NCI-H2107 treated with DMSO at 0.1 percent for 48 hours (cell line): ENCODE results near the gene RPL13A.

Experiments used
- DNase-seq: peaks from one replicate; lab custom pipeline; 2025; ENCODE audit not compliant: unreplicated experiment; lab: John Stamatoyannopoulos, UW

The RPL13A gene

DNA sequence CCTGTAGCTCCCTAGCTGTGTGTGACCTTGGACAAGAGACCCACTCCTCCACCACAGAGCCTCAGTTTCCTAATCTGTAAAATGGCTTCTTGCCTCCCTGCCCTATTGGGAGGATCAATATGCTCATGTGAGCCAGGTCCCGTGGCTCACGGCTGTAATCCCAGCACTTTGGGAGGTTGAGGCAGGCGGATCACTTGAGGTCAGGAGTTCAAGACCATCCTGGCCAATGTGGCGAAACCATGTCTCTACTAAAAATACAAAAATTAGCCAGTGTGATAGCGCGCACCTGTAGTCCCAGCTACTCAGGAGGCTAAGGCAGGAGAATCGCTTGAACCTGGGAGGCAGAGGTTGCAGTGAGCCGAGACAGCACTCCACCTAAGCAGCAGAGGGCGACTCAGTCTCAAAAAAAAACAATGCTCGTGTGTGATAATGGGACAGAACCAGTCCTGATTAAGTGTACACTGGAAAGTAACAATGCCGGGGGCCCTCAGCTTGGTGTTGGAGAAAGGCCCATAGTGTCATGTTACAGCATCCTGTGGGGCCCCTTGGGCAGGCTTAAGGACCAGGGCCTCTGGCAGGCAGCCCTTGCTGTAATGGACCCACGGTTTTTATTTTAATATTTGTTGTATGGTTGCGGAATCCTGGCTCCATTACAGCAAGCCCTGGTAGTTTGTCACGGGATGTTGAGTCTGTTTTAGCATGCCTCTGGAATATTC lies 15.6 kb downstream of the RPL13A start:
- peak; percentile 91 for DNase-seq

DNA sequence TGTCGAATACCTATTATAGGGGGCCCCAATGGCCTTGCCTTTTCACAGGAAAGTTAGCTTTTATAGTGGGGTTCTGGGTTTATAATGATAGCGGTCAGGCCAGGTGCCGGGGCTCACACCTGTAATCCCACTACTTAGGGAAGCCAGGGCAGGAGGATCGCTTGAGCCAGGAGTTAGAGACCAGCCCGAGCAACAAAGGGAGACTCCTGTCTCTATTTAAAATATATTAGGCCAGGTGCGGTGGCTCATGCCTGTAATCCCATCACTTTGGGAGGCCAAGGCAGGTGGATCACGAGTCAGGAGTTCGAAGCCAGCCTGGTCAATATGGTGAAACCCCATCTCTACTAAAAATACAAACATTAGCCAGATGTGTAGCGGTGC lies 16.2 kb downstream of the RPL13A start:
- DNase-seq, result no peak

DNA sequence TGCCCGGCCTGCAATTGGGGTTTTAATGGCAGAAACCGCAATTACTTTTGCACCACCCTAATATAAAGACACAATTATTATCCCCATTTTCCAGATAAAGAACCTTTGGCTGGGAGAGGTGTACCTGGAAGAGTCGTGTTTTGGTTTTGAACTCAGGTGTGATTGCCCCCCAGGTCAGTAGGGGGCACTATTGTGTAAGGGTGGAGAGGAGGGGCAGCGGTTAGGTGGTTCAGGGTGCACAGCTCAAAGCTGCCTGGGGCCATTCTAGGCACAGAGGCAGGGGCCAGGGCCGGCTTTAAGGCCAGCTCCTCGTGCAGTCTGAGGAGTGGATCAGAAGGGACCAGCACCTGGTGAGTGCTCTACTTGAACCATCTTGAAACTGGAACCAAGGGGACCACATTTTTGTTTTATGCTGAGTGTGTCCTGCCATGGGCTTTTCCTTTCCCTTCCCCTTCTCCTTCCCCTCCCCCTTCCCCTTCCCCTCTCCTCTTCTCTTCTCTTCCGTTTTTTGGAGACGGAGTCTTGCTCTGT lies 19.2 kb downstream of the RPL13A start:
- DNase-seq, result peak; percentile 44

DNA sequence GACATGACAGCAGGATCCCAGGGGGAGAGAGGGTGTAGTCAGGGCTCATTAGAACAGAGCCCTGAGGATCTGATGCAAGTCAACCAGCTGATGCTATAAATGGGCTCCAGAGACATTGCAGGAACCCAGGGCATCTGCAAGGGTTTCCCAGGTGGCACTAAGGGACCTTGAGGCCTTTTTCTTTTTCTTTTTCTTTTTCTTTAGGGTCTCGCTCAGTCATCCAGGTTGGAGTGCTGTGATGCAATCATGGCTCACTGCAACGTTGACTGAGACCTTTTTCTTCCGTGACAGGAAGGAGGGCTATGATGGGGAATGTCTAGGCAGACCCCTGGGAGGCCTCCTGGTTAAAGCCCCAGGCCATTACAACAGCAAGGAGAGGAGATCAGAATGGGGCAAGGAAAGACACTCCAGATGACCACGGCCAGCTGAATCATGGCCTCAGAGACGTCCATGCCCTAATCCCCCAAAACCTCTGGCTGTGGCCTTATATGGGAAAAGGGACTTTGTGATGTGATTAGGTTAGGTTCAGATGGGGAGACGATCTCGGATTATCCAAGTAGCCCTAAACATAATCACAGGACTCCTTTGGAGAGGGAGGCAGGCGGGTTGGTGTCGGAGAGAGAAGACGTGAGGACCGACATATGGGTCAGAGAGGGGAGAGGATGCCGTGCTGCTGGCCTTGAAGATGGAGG lies 20.5 kb downstream of the RPL13A start:
- DNase-seq, result no peak

DNA sequence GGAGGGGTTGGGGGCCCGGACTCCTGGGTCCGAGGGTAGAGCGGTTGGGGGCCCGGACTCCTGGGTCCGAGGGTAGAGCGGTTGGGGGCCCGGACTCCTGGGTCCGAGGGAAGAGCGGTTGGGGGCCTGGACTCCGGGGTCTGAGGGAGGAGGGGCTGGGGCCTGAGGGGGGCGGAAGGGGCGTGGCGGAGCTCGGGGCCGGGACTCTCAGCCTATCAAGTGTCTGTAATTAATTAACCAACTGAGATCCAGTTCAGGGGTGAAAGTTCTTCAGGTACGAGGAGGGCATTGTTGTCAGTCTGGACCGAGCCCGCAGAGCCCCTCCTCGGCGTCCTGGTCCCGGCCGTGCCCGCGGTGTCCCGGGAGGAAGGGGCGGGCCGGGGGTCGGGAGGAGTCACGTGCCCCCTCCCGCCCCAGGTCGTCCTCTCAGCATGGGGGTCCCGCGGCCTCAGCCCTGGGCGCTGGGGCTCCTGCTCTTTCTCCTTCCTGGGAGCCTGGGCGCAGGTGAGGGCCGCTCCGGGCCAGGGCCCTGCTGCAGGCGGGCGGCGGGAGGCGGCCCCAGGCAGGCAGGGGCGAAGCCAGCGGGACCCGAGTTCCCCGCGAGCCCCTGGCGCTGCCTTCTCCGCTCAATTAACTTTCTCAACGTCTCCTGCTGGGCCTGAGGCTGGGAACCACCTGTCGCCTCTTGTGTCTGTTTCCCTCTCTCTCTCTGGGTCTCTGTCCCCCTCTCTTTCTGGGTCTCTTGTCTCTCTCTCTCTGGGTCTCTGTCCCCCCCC lies 25.8 kb downstream of the RPL13A start:
- DNase-seq, result peak; percentile 86

DNA sequence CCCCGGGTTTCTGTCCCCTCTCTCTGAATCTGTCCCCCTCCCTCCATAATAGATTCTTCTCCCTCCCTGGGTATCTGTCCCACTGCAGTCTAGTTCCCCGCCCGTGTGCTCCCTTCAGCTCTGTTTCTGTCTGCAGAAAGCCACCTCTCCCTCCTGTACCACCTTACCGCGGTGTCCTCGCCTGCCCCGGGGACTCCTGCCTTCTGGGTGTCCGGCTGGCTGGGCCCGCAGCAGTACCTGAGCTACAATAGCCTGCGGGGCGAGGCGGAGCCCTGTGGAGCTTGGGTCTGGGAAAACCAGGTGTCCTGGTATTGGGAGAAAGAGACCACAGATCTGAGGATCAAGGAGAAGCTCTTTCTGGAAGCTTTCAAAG lies 26.3 kb downstream of the RPL13A start:
- no peak for DNase-seq

DNA sequence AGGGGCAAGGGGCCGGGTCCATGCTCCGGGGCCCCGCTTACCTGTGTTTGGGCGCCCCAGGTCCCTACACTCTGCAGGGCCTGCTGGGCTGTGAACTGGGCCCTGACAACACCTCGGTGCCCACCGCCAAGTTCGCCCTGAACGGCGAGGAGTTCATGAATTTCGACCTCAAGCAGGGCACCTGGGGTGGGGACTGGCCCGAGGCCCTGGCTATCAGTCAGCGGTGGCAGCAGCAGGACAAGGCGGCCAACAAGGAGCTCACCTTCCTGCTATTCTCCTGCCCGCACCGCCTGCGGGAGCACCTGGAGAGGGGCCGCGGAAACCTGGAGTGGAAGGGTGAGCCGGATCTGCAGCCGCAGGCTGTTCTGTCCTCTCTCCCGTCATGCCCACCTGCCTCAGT lies 26.7 kb downstream of the RPL13A start:
- DNase-seq, result no peak

DNA sequence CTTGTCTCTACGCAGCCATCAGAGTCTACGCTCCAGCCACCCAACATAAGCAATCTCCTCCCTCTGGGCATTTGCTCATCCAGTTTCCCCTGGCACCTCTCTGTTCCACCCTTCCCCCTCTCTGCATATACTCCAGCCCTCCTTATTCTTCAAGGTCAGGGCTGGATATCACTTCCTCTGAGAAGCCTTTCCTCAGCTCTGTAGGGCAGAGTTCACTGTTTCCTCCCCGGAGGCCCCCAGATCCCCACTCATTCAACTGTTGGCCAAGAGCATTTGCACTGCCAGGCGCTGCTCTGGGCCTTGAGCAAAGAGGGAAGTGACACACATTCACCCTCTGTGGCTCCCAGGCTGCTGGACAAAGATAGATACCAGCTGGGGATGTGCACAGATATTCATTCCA lies 28.4 kb downstream of the RPL13A start:
- no peak for DNase-seq

DNA sequence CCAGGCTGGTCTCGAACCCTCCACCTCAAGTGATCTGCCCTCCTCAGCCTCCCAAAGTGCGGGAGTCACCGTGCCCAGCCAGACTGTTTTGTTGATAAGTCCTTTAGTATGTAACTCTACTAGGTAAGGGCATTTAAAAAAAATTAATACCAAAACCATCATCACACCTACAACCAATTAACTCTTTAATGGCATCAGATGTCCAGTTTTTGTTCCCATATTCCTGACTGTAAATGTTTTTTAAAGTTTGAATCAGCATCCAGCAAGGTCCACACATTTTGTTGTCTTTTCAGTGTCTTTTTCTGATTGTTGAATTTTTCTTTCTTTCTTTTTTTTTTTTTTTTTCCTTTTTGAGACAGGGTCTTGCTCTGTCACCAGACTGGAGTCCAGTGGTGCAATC lies 30.6 kb downstream of the RPL13A start:
- no peak for DNase-seq

DNA sequence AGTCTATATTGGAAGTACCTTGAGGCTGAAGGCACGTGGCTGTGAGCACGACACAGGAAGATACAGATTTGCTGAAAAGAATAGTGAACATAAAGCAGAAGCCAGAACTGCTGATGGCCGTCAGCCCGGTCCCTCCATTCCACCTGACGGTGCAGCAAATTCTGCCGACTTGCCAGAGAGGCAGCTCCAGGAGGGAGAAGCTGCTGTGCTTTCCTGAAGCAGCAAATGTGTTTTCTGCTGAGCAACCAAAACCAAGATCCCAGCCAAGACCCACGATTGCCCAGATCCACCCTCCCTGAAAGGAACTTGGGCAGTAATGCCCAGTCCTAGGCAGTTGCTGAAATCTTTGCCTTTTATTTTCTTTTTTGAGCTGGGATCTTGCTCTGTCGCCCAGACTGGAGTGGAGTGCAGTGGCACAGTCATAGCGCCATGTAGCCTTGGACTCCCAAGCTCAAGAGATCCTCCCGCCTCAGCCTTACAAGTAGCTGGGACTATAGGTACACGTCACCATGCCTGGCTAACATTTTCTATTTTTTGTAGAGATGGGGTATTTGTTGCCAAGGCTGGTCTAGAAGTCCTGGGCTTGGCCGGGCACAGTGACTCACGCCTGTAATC lies 33.4 kb downstream of the RPL13A start:
- DNase-seq, result no peak

DNA sequence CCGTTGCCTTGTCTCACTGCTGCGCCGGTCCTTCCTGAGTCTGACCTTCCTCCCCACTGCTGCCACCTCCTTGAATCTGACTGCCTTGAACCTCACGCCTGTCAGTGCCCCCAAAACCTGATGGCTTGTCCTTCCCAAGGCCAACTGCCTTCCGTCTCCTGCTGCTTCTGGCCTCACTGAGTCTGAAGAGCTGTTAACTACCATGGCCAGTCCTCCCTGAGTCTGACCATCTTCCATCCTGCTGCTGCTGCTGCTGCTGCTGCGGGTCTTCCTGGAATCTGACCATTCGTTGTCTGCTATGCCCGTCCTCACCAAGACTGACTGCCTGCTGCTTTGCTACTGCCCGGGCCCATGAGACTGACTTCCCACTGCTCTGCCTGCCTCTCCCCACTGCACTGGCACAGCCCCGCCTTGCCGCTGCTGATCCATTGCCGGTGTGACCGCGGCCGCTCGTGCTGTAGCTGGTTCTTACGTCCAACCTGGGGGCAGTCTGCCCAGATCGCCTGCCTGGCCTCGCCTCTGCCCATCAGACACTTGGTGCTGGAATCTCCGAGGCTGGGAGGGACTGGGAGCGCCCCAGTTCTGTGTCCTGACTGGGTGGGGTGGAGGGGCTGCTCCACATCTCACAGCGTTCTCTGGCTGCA lies 37.5 kb downstream of the RPL13A start:
- no peak for DNase-seq

DNA sequence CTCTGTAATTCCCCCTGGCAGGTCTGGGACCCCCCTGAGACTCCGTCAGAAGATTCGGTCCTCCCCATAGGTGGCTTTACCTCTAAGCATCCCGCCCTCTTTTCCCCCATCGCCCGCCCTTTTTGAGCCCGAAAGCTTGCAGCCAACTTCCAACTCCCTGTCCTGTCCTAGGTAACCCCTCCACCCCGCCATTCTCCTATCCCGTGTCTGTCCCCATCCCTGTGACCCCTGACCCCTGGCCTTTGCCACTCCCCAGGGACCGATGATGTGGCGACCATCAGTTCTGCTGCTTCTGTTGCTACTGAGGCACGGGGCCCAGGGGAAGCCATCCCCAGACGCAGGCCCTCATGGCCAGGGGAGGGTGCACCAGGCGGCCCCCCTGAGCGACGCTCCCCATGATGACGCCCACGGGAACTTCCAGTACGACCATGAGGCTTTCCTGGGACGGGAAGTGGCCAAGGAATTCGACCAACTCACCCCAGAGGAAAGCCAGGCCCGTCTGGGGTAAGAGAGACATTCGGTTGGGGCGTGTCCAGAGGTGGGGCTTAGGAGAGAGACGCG lies 40.9 kb downstream of the RPL13A start:
- DNase-seq, result no peak

DNA sequence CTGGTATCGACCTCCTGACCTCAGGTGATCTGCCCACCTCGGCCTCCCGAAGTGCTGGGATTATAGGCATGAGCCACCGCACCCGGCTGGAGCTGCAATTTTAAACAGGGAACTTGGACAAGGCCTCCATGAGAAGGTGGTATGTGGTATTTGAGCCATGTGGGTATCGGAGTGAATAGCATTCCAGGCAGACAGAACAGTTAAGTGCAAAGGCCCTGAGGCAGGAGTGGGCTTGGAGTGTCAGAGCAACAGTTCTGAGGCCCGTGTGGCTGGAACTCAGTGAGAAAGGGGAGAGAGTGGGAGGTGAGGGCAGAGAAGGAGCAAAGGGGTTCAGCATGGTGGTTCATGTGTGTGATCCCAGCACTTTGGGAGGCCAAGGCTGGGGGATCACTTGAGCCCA lies 43.3 kb downstream of the RPL13A start:
- no peak for DNase-seq

DNA sequence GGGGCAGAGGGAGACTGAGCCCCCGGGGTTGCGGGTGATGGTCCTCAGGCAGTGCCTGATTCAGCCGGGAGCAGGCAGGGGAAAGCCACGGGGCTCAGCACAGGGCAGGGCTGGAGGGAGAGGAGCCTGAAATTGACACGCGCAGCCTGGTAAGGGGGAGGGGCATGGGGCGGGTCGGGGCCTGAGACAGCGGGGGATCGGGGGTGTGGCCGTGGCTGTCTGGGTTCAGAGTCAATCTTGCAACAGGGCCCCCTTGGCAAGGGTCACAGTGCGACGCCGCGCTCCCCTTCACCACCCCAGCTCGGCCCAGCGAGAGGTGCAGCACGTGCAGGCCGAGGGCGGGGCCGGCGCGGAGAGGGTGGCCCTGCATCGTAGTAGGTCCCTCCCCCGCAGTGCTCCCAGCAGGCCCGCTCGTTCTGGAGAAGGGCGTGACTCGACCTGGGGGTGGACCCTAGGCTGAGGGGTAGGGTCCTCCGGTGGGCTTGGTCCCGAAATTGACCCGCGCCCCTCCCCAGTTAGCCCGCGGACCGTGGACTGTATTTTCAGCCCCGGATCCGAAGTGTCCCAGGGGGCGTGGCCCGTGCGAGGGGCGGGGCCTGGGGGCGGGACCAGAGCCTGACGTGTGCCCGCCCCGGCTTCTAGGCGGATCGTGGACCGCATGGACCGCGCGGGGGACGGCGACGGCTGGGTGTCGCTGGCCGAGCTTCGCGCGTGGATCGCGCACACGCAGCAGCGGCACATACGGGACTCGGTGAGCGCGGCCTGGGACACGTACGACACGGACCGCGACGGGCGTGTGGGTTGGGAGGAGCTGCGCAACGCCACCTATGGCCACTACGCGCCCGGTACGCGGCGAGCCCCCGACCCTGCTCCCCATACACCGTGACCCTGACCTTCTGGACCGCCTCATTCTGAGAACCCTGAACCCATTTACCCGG lies 46.4 kb downstream of the RPL13A start:
- DNase-seq, result no peak

DNA sequence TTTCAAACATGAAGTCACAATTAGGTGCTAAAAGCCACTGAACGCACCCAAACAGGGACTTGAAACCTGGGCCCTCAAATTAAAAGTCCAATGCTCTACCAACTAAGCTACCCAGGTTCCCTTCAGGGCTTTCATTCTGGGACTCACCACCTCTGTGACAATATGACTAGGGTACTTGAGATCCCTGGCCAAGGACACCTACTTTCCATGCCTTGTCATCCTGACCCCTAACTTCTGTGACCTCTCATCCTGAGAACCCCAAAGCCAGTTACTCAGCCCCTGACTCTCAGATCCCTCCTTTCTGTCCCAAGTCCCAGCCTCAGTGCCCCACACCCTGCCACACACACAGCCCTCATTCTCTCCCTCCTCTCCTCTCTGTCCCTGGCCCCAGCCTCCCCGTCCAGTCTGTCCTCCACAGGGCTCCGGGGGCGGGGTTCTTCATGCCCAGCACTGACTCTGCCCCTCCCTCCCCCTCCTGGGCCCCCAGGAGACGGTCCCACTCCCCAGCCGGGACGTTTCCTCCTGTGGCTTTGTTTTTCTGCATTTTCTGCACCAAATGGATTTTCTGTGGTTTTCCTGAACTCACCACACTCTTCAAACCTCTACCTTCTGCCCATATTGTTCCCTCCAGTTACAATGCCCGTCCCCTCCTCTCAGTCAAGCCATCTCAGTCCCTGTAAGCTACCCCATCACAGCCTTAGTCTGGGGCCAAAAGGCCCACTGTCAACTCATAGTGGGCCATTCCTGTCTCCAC lies 47.4 kb downstream of the RPL13A start:
- no peak for DNase-seq

DNA sequence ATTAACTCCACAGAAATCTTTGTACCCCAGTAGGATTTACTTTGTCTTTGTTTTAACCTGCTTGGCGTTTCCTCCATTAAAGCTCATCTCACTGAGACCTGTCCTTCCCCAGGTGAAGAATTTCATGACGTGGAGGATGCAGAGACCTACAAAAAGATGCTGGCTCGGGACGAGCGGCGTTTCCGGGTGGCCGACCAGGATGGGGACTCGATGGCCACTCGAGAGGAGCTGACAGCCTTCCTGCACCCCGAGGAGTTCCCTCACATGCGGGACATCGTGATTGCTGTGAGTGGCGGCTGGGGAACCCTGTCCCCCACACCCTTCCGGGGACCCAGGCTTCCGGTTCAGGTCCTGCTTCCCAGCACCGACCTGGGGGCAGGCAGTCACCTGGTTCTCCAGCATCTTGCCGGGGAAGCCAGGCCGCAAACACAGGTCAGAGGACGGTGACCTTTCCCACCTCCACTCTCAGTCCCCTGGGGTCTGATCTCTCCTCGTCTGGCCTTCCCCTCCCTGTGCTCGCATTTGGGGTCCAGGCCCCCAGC lies 49.6 kb downstream of the RPL13A start:
- DNase-seq, result no peak

DNA sequence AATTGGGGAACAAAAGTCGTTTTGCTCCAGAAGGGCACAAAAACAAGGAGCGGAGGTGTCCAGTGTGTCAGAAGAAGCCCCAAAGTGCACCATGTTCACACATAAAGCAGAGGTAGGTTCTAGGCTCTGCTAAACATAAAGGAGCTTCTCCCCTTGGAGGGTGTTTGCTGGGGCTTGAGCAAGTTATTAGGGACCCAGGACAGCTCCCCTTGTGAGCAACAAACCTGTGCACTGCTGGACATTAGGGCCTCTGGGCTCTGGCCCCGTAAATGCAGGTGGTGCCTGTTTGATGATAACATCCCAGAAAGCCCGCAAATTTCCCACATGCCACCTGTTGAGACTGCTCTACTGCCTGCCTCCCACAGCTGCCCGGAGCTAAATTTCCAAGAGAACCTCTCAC lies 51.2 kb downstream of the RPL13A start:
- DNase-seq, result no peak

DNA sequence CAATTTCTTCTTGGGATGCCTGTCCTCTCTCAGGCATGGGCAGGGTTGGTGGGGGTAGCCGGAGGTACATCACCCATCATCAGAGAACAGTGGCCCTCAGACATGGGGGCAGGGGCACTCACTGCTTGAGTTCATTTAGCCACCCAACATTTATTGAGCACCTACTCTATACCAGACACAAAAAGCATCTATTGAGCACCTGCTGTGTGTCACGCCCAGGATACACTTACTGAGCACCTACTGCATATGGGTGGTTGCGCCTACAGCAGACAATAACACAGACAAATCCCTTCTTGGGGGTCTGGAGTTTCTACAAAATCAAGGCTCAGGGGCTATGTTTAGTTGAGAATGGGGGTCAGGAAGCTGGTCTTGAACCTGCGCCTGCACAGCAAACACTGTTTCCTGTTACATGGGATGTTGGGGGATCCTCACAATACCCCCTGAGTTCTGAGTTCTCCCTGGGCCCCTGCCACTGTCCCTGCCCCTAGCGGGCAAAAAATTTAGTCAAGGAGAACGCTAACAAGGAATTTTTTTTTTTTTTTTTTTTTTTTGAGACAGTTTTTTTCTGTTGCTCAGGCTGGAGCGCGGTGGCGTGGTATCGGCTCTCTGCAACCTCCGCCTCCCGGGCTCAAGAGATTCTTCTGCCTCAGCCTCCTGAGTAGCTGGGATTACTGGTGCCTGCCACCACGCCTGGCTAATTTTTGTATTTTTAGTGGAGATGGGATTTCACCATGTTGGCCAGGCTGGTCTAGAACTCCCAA lies 52.0 kb downstream of the RPL13A start:
- DNase-seq, result no peak
